Subcutaneous adipose tissue (tissue), 4 donors: ENCODE results near the gene OCA2. TPM values are rescaled to one million over a fixed set of nuclear protein-coding genes. Genes with fewer than 3 reads are reported as not detected.

Experiments used
- total RNA-seq, 4 donors: library from RNA; depleted of rRNA; stranded (reverse); fragments of >200 nt; gene quantifications; one replicate each; pipeline ENCODE4 v1.1.0, GENCODE V29; 2016
- TF ChIP-seq, protein P1 (sequence below): fragments of 450-650 bp; IDR thresholded peaks from one replicate; pipeline ENCODE4 v1.5.1; 2016; ENCODE audit warnings: low read depth, mild to moderate bottlenecking, control low read depth, antibody characterized with exemption, moderate library complexity

OCA2 gene
- total RNA-seq, 4 donors from 2014 or later: 1.1 TPM; not detected in 3

GRCh38 chr15:27864086-27864485, 235.0 kb downstream of the OCA2 start:
- TF ChIP-seq, protein P1, sequence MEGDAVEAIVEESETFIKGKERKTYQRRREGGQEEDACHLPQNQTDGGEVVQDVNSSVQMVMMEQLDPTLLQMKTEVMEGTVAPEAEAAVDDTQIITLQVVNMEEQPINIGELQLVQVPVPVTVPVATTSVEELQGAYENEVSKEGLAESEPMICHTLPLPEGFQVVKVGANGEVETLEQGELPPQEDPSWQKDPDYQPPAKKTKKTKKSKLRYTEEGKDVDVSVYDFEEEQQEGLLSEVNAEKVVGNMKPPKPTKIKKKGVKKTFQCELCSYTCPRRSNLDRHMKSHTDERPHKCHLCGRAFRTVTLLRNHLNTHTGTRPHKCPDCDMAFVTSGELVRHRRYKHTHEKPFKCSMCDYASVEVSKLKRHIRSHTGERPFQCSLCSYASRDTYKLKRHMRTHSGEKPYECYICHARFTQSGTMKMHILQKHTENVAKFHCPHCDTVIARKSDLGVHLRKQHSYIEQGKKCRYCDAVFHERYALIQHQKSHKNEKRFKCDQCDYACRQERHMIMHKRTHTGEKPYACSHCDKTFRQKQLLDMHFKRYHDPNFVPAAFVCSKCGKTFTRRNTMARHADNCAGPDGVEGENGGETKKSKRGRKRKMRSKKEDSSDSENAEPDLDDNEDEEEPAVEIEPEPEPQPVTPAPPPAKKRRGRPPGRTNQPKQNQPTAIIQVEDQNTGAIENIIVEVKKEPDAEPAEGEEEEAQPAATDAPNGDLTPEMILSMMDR: no peak

- TF ChIP-seq, protein P1: no peak
Observed at GRCh38 chr15:27863000-27863399, 236.1 kb downstream of the OCA2 start.

DNA sequence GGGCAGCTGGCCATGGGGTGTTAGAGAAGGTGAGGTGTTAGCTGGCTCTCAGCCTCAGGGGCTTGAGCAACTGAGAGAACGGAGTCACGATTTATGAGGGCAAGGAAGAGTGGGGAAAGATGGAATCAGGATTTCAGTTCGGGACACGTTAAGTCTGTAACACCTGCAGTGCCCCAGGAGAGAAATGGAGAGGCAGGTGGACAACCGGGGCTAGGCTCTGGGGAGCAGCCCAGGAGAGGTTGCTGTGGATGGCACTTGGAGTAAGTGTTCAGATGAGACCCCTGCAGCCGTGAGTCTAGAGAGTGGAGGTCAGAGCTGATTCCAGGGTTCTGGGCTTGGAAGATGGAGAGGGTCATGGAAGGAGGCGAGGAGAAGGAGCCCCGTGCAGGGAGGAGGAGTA, 237.9 kb downstream of the OCA2 start:
- TF ChIP-seq, protein P1: no peak

- TF ChIP-seq, protein P1: no peak
Observed at GRCh38 chr15:27855137-27855536, 244.0 kb downstream of the OCA2 start.

DNA sequence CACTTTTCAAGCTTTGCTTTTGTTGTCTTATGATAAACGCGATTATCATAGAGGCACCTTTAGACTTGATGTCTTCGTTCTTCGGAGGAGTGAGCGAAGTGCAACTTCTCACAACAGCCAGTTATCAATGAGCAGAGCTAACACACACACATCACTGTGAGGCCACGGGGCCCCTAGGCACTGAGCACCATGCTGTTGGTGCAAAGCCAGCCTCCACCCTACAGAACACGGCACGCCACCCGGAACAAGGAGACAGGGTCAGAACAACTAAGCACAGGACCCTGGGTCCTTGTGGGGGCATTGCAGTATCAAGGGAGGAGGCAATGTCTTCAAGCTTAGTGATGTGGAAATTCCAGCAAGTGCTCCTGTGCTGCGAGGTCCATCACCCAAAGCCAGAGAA, 244.5 kb downstream of the OCA2 start:
- TF ChIP-seq, protein P1: no peak

DNA sequence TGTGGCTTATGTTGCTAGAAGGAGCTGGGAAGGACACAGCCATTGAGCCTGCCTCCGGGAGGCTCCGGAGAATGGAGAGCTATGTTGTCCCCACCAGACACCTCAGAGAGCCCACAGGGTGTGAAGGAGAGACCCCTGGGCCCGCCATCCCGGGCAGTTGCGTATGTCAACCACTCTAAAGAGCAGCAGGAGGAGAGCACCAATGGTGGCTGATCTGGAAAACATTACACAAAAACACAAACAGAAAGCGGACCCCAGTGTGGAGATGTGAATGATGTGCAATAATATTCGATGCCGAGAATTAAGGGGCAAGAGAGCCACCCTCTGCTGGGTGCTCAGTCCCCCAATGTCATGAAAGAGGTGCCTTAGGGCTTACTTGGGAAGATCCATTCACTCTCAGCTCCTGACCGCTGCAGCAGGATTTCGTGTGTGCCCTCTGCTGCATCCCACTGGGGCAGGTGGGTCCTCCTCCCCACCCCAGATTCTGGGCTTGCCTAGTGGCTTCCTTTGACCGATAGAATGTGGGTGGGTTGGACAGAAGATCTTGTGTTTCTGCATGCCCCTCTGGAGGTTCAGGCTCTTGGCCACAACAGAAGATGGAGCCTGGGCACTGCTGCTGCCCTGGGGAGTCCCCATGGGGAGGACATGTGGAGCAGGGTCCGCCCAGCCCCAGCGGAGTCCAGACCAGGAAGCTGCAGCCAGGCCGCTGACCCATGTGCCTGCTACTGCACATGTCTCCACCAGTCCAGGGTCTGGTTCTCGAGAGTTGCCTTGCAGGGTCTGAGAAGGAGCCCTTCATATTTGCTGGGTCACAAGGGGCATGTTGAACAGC, 245.3 kb downstream of the OCA2 start:
- TF ChIP-seq, protein P1: no peak

DNA sequence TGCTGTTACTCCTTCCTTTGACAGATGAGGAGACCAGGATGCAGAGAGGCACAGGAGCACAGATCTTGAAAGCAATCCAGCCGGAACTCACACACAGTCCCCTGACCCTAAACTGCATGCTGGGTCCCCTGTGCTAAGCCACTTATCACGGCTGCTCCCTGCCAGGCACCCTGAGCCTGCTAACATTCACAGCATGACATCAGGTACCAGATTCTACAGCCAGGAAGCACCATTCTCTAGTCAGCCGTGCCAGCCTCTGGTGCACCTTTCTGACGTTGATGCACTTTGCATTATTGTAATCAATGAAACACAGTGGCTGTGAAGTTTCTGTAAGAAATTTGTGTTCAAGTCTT, 247.3 kb downstream of the OCA2 start:
- TF ChIP-seq, protein P1: no peak
